NCI-H1694 (cell line): ENCODE data around the gene PRMT9.

ENCODE experiments used
- DNase-seq: peaks from one replicate; lab custom pipeline; 2025; lab: John Stamatoyannopoulos, UW

Gene PRMT9

GRCh38 chr4:147678796-147679549, 5.0 kb downstream of the PRMT9 start:
- DNase-seq, result no peak

- no peak for DNase-seq
Observed at GRCh38 chr4:147678106-147678505, 5.9 kb downstream of the PRMT9 start.

GRCh38 chr4:147674496-147674895, 9.5 kb downstream of the PRMT9 start:
- DNase-seq, result no peak

- no peak for DNase-seq
Observed at GRCh38 chr4:147674073-147674472, 9.9 kb downstream of the PRMT9 start.

- no peak for DNase-seq
Observed at GRCh38 chr4:147658501-147658900, 25.5 kb downstream of the PRMT9 start.

GRCh38 chr4:147655639-147656038, 28.3 kb downstream of the PRMT9 start:
- no peak for DNase-seq

- DNase-seq, result no peak
Observed at GRCh38 chr4:147651563-147651962, 32.4 kb downstream of the PRMT9 start.

GRCh38 chr4:147648656-147649055, 35.3 kb downstream of the PRMT9 start:
- DNase-seq, result no peak

GRCh38 chr4:147645099-147645498, 38.9 kb downstream of the PRMT9 start:
- DNase-seq, result no peak

GRCh38 chr4:147644471-147644870, 39.5 kb downstream of the PRMT9 start:
- DNase-seq, result no peak

- no peak for DNase-seq
Observed at GRCh38 chr4:147643616-147644015, 40.3 kb downstream of the PRMT9 start.

GRCh38 chr4:147640331-147640730, 43.6 kb downstream of the PRMT9 start:
- DNase-seq, result no peak

- DNase-seq, result no peak
Observed at GRCh38 chr4:147639388-147639787, 44.6 kb downstream of the PRMT9 start.

- DNase-seq, result no peak
Observed at GRCh38 chr4:147638942-147639341, 45.0 kb downstream of the PRMT9 start.

GRCh38 chr4:147638365-147638764, 45.6 kb downstream of the PRMT9 start:
- DNase-seq, result no peak

- no peak for DNase-seq
Observed at GRCh38 chr4:147635348-147635747, 48.6 kb downstream of the PRMT9 start.

- DNase-seq, result no peak
Observed at GRCh38 chr4:147633643-147634042, 50.3 kb downstream of the PRMT9 start.

GRCh38 chr4:147633113-147633512, 50.9 kb downstream of the PRMT9 start:
- DNase-seq, result no peak

GRCh38 chr4:147629783-147630730, 53.9 kb downstream of the PRMT9 start:
- no peak for DNase-seq

GRCh38 chr4:147628415-147628814, 55.5 kb downstream of the PRMT9 start:
- no peak for DNase-seq

- DNase-seq, result no peak
Observed at GRCh38 chr4:147626903-147627302, 57.1 kb downstream of the PRMT9 start.

GRCh38 chr4:147625733-147626132, 58.2 kb downstream of the PRMT9 start:
- DNase-seq, result no peak

- no peak for DNase-seq
Observed at GRCh38 chr4:147620315-147620714, 63.6 kb downstream of the PRMT9 start.
